GM12891 (cell line): ENCODE data around the gene ZDHHC18.

ENCODE experiments used
- POLR2A ChIP-seq: IDR thresholded peaks from 2 replicates; pipeline ENCODE4 v1.6.1; 2011; ENCODE audit warnings: low read depth, low read length, control low read depth
- POLR2AphosphoS5 ChIP-seq: IDR thresholded peaks from 2 replicates; pipeline ENCODE4 v1.6.1; 2011; ENCODE audit warnings: low read depth, low read length, control low read depth
- POU2F2 ChIP-seq: IDR thresholded peaks from 2 replicates; pipeline ENCODE4 v1.6.1; 2011; ENCODE audit warnings: low read depth, mild to moderate bottlenecking, control low read depth, low read length, moderate library complexity
- SPI1 ChIP-seq: IDR thresholded peaks from 2 replicates; pipeline ENCODE4 v1.6.1; 2011; ENCODE audit warnings: low read depth, low read length, control low read depth
- TAF1 ChIP-seq: IDR thresholded peaks from 2 replicates; pipeline ENCODE4 v1.6.1; 2011; ENCODE audit warnings: low read depth, low read length, control low read depth

DNA sequence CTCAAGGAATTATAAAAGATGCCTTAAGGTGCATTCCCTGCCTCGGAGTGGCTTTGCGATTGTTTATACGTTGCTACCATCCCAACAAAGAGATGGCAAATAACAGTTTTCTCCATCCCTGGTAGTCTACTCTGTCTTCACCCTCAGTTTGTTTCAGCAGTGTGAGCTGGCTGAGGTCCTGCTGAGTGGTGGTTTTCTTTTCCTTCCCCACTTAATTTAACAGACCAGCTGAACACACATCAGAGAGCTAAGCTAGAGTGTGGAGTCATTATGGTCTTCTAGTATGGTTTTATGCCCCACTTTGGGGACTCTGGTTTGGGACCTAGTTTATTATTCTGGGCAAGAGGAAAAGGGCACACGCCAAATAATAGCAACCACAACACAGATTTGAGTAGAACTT lies 36.6 kb upstream of the ZDHHC18 start:
- TF ChIP-seq POLR2AphosphoS5 (no peak), POLR2A (no peak), TAF1 (no peak), SPI1 (no peak), POU2F2 (no peak)
